Testis (tissue), 2 donors: ENCODE results near the gene POU2AF1.

ENCODE experiments used
- CTCF ChIP-seq, 3 experiments: fragments of 450-650 bp in 2 of 3; fragments of 200-600 bp in 1 of 3; sonication (generic) in 1 of 3; IDR thresholded peaks; one replicate each; pipeline ENCODE4 v1.5.1; 2016 to 2019; ENCODE audit warnings: antibody characterized with exemption in 3 of 3, mild to moderate bottlenecking in 2 of 3, moderate library complexity in 1 of 3
- POLR2A ChIP-seq: fragments of 450-650 bp; IDR thresholded peaks from one replicate; pipeline ENCODE4 v1.6.1; 2017; ENCODE audit warnings: antibody characterized with exemption, mild to moderate bottlenecking, moderate library complexity

GRCh38 chr11:111361052-111361801 lies 17.8 kb downstream of the POU2AF1 start:
- TF ChIP-seq CTCF (IDR thresholded peaks at IDR 0.05): no peak
- no peak for TF ChIP-seq POLR2A
